Osteoblast (primary cell): ENCODE results near the gene RNF150. TPM values are rescaled to one million over a fixed set of nuclear protein-coding genes. Genes with fewer than 3 reads are reported as not detected.

Experiments used
- DNase-seq: peaks from one replicate; pipeline ENCODE4 v3.0.0; 2011; ENCODE audit warnings: low spot score, mixed read lengths; ENCODE audit not compliant: insufficient read length; ENCODE audit errors: missing footprints
- H2AFZ ChIP-seq: 2 replicates; pipeline ENCODE4 v1.6.0; 2011; ENCODE audit warnings: mild to moderate bottlenecking, low read length
- H3K27ac ChIP-seq: 2 replicates; pipeline ENCODE4 v1.5.1; 2011; ENCODE audit warnings: mild to moderate bottlenecking, low read depth, low read length, moderate library complexity
- H3K27me3 ChIP-seq: 2 replicates; pipeline ENCODE4 v1.6.0; 2012; ENCODE audit warnings: mild to moderate bottlenecking, control low read depth, inconsistent platforms, low read length, moderate library complexity; ENCODE audit not compliant: insufficient read depth
- H3K36me3 ChIP-seq: 2 replicates; pipeline ENCODE4 v1.5.1; 2011; ENCODE audit warnings: mild to moderate bottlenecking, low read length, control low read depth, moderate library complexity; ENCODE audit not compliant: insufficient read depth
- H3K4me1 ChIP-seq: 2 replicates; pipeline ENCODE4 v1.5.1; 2011; ENCODE audit warnings: mild to moderate bottlenecking, low read length, control low read depth, moderate library complexity; ENCODE audit not compliant: insufficient read depth
- H3K4me2 ChIP-seq: 2 replicates; pipeline ENCODE4 v1.6.0; 2011; ENCODE audit warnings: mild to moderate bottlenecking, low read length; ENCODE audit not compliant: insufficient read depth
- H3K4me3 ChIP-seq: fragments of 200-600 bp; sonication (generic); 3 replicates; pipeline ENCODE4 v1.5.1; 2012; ENCODE audit warnings: mild to moderate bottlenecking, low read length, inconsistent platforms; ENCODE audit not compliant: insufficient read depth
- H3K79me2 ChIP-seq: 2 replicates; pipeline ENCODE4 v1.6.0; 2012; ENCODE audit warnings: mild to moderate bottlenecking, low read length, control low read depth, inconsistent platforms; ENCODE audit not compliant: insufficient read depth
- H3K9me3 ChIP-seq: 2 replicates; pipeline ENCODE4 v1.5.1; 2011; ENCODE audit warnings: low read depth, low read length, control low read depth
- H4K20me1 ChIP-seq: 2 replicates; pipeline ENCODE4 v1.6.0; 2012; ENCODE audit warnings: mild to moderate bottlenecking, low read length, control low read depth; ENCODE audit not compliant: insufficient read depth
- total RNA-seq: library from RNA; depleted of rRNA; stranded (reverse); fragments of >200 nt; gene quantifications from 2 replicates; pipeline ENCODE4 v1.2.3, GENCODE V29; 2012
- TF ChIP-seq, protein P1 (sequence below): IDR thresholded peaks from 2 replicates; pipeline ENCODE4 v1.5.1; 2011; ENCODE audit warnings: mild to moderate bottlenecking, low read depth, low read length, moderate library complexity; ENCODE audit errors: extremely low read depth

The RNF150 gene
- total RNA-seq, 1 donor: 13.4 TPM

DNA sequence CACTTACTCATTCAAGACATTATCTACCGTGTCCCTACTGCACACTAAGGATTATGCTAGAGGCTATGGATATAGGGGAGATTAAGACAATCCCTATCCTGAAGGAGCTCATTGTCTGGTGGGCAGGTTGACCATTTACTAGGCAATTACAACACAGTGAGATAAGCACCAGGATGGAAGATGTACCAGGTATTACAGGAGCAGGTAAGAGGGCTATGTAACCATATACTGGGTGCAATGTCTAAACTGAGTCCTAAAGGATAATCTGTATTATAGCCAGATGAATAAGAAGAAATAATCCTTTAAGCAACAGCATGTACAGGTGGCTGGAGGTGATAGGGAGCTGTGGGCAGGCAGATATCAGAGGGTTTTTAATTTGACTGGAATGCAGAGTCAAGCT lies 263.8 kb downstream of the RNF150 start:
- DNase-seq: no peak
- Histone ChIP-seq H3K36me3 (no peaks in the 10 kb centered on the region), H3K27ac (no peak overlapping the region), H3K4me3 (no peak overlapping the region), H3K4me2 (no peak overlapping the region), H3K4me1 (no peaks in the 10 kb centered on the region), H4K20me1 (no peaks in the 10 kb centered on the region), H3K27me3 (no peaks in the 10 kb centered on the region), H3K79me2 (no peaks in the 10 kb centered on the region), H2AFZ (no peak overlapping the region), H3K9me3 (no peaks in the 10 kb centered on the region)
- TF ChIP-seq, protein P1, sequence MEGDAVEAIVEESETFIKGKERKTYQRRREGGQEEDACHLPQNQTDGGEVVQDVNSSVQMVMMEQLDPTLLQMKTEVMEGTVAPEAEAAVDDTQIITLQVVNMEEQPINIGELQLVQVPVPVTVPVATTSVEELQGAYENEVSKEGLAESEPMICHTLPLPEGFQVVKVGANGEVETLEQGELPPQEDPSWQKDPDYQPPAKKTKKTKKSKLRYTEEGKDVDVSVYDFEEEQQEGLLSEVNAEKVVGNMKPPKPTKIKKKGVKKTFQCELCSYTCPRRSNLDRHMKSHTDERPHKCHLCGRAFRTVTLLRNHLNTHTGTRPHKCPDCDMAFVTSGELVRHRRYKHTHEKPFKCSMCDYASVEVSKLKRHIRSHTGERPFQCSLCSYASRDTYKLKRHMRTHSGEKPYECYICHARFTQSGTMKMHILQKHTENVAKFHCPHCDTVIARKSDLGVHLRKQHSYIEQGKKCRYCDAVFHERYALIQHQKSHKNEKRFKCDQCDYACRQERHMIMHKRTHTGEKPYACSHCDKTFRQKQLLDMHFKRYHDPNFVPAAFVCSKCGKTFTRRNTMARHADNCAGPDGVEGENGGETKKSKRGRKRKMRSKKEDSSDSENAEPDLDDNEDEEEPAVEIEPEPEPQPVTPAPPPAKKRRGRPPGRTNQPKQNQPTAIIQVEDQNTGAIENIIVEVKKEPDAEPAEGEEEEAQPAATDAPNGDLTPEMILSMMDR: no peak

DNA sequence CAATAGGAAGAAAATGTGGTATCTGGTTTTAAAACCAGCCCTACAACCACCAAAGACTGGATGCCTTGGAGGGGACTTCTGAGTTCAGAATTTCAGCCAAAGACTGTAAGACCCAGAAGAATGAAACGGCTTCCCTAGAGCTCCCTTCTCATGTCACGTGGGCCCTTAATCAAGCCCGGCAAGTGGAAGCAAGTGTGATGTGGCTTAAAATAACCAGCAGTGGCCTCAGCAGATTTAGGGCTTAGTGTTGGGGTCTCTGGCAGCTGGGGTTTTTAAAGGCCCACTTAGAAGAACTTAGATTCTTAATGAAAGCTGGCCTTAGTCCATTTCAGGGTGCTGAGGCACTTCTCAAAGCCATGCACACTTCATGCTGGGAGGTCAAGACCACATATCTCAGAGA lies 265.9 kb downstream of the RNF150 start:
- H3K27me3 ChIP-seq: no peaks in the 10 kb centered on the region
- no peak overlapping the region for H3K27ac ChIP-seq
- H4K20me1 ChIP-seq: no peaks in the 10 kb centered on the region
- H3K36me3 ChIP-seq: no peaks in the 10 kb centered on the region
- DNase-seq: no peak
- H3K4me1 ChIP-seq: no peaks in the 10 kb centered on the region
- no peak overlapping the region for H3K4me2 ChIP-seq
- no peak overlapping the region for H3K4me3 ChIP-seq
- H3K79me2 ChIP-seq: no peaks in the 10 kb centered on the region
- H2AFZ ChIP-seq: no peak overlapping the region
- TF ChIP-seq, protein P1: no peak
- H3K9me3 ChIP-seq: no peaks in the 10 kb centered on the region

DNA sequence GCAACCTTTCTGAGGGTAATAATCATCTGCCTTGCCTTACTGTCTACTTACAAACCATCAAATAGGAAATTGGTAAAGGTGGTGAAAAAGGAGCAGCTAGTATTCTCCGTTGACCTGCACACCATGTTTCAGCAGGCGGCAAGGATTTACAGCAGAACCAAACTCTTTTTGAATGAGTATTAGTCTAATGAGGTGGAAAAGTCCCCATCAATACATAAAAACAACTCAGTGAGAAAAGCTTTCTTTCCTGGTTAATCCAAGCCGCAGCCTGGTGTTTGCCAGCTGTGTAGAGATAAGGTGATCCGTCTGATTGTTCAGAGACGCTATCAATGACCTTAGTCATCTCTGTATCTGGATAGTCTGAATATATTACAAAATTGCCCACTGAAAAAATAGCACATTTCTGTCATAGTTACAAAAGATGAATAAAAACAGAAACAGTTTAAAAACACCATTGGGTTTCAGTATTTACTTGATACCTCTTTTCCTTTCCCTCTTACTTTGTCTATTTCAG lies 266.7 kb downstream of the RNF150 start:
- no peaks in the 10 kb centered on the region for H3K79me2 ChIP-seq
- TF ChIP-seq, protein P1: no peak
- DNase-seq: no peak
- no peaks in the 10 kb centered on the region for H3K27me3 ChIP-seq
- H3K9me3 ChIP-seq: no peaks in the 10 kb centered on the region
- H3K4me2 ChIP-seq: no peak overlapping the region
- H3K36me3 ChIP-seq: no peaks in the 10 kb centered on the region
- H3K27ac ChIP-seq: no peak overlapping the region
- H2AFZ ChIP-seq: no peak overlapping the region
- H3K4me3 ChIP-seq: no peak overlapping the region
- H4K20me1 ChIP-seq: no peaks in the 10 kb centered on the region
- H3K4me1 ChIP-seq: no peaks in the 10 kb centered on the region

DNA sequence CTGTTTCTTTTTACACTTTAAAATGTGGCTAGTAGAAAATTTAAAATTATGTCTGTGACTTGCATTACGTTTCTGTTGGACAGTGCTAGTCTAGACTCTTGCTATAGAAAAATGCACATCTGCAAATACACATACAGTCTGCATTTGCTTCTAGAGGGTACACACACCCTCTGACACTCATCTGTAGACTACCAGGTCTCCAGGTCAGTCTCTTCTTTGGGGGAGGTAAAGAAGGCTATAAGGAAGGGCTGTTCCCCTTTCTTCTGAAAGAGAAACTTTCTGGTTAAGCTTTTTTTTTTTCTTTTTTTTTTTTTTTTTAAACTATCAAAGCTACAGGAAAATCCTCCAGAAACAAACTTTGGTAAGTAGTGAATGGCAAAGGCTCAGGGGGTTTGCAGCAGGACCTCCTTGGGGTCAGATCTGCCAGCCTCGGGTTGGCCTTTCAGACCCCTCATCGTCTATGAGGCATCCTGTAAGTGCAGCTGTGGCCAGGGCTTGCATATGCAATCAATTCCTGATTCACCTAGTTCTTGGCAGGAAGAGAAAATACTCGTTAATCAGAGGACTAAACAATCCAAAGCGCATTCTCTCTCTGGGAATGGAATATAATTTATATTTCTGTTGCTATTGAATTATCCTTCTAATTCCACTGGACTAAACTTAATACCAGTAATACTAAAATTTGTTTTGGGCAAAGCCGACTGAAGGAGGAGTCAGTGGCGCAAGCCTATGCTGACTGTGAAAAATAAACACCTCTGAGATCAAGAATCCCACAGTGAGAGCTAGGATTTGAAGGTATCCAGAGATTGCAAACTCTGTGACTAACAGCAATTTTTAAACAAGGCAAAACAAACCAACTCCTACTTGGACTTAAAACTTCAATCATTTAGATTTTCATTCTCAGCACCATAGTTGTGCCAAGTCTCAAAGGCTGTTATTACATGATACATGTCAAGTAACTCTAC lies 267.7 kb downstream of the RNF150 start:
- Histone ChIP-seq H3K4me3 (no peak overlapping the region), H3K4me1 (no peaks in the 10 kb centered on the region), H3K27ac (no peak overlapping the region), H4K20me1 (no peaks in the 10 kb centered on the region), H3K36me3 (no peaks in the 10 kb centered on the region), H3K4me2 (no peak overlapping the region), H2AFZ (no peak overlapping the region), H3K79me2 (no peaks in the 10 kb centered on the region), H3K9me3 (no peaks in the 10 kb centered on the region), H3K27me3 (no peaks in the 10 kb centered on the region)
- peak; percentile 69 for DNase-seq
- TF ChIP-seq, protein P1: no peak
